Activated naive CD4-positive, alpha-beta T cell treated with Interleukin-2 at 50 U/mL for 16 hours (primary cell): ENCODE data around the gene CFAP92.

Source experiments
- DNase-seq: peaks from one replicate; pipeline ENCODE4 v3.0.0-alpha.2; 2020

Gene CFAP92

GRCh38 chr3:129025691-129026435 is 32.0 kb upstream of the CFAP92 start:
- no peak for DNase-seq

GRCh38 chr3:129025108-129025507 is 31.2 kb upstream of the CFAP92 start:
- DNase-seq: no peak

GRCh38 chr3:129023909-129024308 is 30.0 kb upstream of the CFAP92 start:
- no peak for DNase-seq

GRCh38 chr3:129023008-129023358 is 29.1 kb upstream of the CFAP92 start:
- DNase-seq: no peak

- no peak for DNase-seq
Observed at GRCh38 chr3:129022114-129023007, 28.5 kb upstream of the CFAP92 start.

- DNase-seq: no peak
Observed at GRCh38 chr3:129021140-129021551, 27.3 kb upstream of the CFAP92 start.

GRCh38 chr3:129020691-129021090 is 26.8 kb upstream of the CFAP92 start:
- no peak for DNase-seq

GRCh38 chr3:129019266-129019665 is 25.4 kb upstream of the CFAP92 start:
- no peak for DNase-seq

- DNase-seq: no peak
Observed at GRCh38 chr3:129018751-129019150, 24.9 kb upstream of the CFAP92 start.

GRCh38 chr3:129018271-129018670 is 24.4 kb upstream of the CFAP92 start:
- DNase-seq: no peak

- no peak for DNase-seq
Observed at GRCh38 chr3:129017484-129017899, 23.6 kb upstream of the CFAP92 start.

- peak; percentile 29 for DNase-seq
Observed at GRCh38 chr3:129016720-129017483, 23.0 kb upstream of the CFAP92 start.

- DNase-seq: peak; percentile 53
Observed at GRCh38 chr3:129016356-129016719, 22.5 kb upstream of the CFAP92 start.

- peak; percentile 44 for DNase-seq
Observed at GRCh38 chr3:129015388-129016105, 21.7 kb upstream of the CFAP92 start.

- DNase-seq: no peak
Observed at GRCh38 chr3:129014793-129015345, 21.0 kb upstream of the CFAP92 start.

- DNase-seq: no peak
Observed at GRCh38 chr3:129014148-129014547, 20.3 kb upstream of the CFAP92 start.

GRCh38 chr3:129013491-129013891 is 19.6 kb upstream of the CFAP92 start:
- DNase-seq: no peak

- no peak for DNase-seq
Observed at GRCh38 chr3:129010310-129010956, 16.6 kb upstream of the CFAP92 start.

GRCh38 chr3:129009266-129009665 is 15.4 kb upstream of the CFAP92 start:
- no peak for DNase-seq

- DNase-seq: no peak
Observed at GRCh38 chr3:129007792-129008191, 13.9 kb upstream of the CFAP92 start.

- no peak for DNase-seq
Observed at GRCh38 chr3:129006864-129007263, 13.0 kb upstream of the CFAP92 start.
